HepG2 (cell line): ENCODE data around the gene EEF1E1. TPM values are rescaled to one million over a fixed set of nuclear protein-coding genes. Genes with fewer than 3 reads are reported as not detected.
A peak's percentile ranks its signal among the peaks of the same experiment; 100 is the strongest.

Experiments used
- NR2F2 ChIP-seq: IDR thresholded peaks from 2 replicates; pipeline ENCODE4 v1.6.1; 2012; ENCODE audit warnings: low read depth, inconsistent platforms, borderline replicate concordance
- NR3C1 ChIP-seq: sonication (generic); formaldehyde crosslinking; IDR thresholded peaks from 2 replicates; pipeline ENCODE4 v1.4.0; 2020; ENCODE audit warnings: missing genetic modification reagents
- RAD51 ChIP-seq: fragments of 450-650 bp; IDR thresholded peaks from 2 replicates; pipeline ENCODE4 v1.6.1; 2016; ENCODE audit warnings: borderline replicate concordance
- TEAD2 ChIP-seq: sonication (generic); formaldehyde crosslinking; IDR thresholded peaks from 2 replicates; pipeline ENCODE4 v1.9.0; 2021; ENCODE audit warnings: missing genetic modification reagents
- XBP1 ChIP-seq: sonication (generic); formaldehyde crosslinking; IDR thresholded peaks from 2 replicates; pipeline ENCODE4 v1.5.0; 2020; ENCODE audit warnings: missing genetic modification reagents
- XRCC5 ChIP-seq: fragments of 200-400 bp; formaldehyde crosslinking; optimal IDR thresholded peaks from 2 replicates; pipeline ENCODE3; 2017; ENCODE audit warnings: mild to moderate bottlenecking, low read length
- ZBTB8A ChIP-seq: sonication (generic); formaldehyde crosslinking; IDR thresholded peaks from 2 replicates; pipeline ENCODE4 v1.4.0; 2020; ENCODE audit warnings: mild to moderate bottlenecking, low read depth, missing genetic modification reagents, borderline replicate concordance
- ZFP41 ChIP-seq: sonication (generic); formaldehyde crosslinking; IDR thresholded peaks from 2 replicates; pipeline ENCODE4 v1.4.0; 2020; ENCODE audit warnings: mild to moderate bottlenecking, missing genetic modification reagents, borderline replicate concordance
- ZFYVE20 ChIP-seq: sonication (generic); formaldehyde crosslinking; IDR thresholded peaks from 2 replicates; pipeline ENCODE4 v1.8.0; 2023; ENCODE audit warnings: low read depth, mild to moderate bottlenecking, moderate library complexity, missing genetic modification reagents, borderline replicate concordance
- ZNF251 ChIP-seq: sonication (generic); formaldehyde crosslinking; IDR thresholded peaks from 2 replicates; pipeline ENCODE4 v1.9.0; 2021; ENCODE audit warnings: mild to moderate bottlenecking, missing genetic modification reagents
- ZNF670 ChIP-seq: sonication (generic); formaldehyde crosslinking; IDR thresholded peaks from 2 replicates; pipeline ENCODE4 v1.8.0; 2022; ENCODE audit warnings: mild to moderate bottlenecking, missing genetic modification reagents, borderline replicate concordance
- polyA plus RNA-seq, 8 experiments: library from polyadenylated mRNA; depleted of rRNA in 3 of 8; stranded (reverse) in 7 of 8; unstranded in 1 of 8; fragments of >200 nt; fragmentation: Illumina TruSeq in 4 of 8; extraction: Trizol in 4 of 8; gene quantifications; 2 replicates each; pipeline versions ENCODE4 v1.2.1 to v1.2.3, GENCODE V29; 2011 to 2016; ENCODE audit warnings: low read depth in 4 of 8, missing spikeins in 1 of 8, mixed read lengths in 1 of 8; ENCODE audit not compliant: insufficient read depth in 1 of 8
- total RNA-seq, 5 experiments: library from RNA; depleted of rRNA; stranded (reverse); fragments of >200 nt; fragmentation: Illumina TruSeq; extraction: Trizol; gene quantifications; 2 replicates each; pipeline ENCODE4 v1.2.3, GENCODE V29; 2016; ENCODE audit warnings: low read depth in 1 of 5
- TF ChIP-seq, protein P1 (sequence below): sonication (generic); formaldehyde crosslinking; IDR thresholded peaks from 2 replicates; pipeline ENCODE4 v1.9.0; 2022; ENCODE audit warnings: missing genetic modification reagents, mild to moderate bottlenecking, borderline replicate concordance
- TF ChIP-seq, protein P2 (sequence below): IDR thresholded peaks from 2 replicates; pipeline ENCODE4 v1.4.0; 2020; ENCODE audit warnings: mild to moderate bottlenecking, missing genetic modification reagents
- TF ChIP-seq, protein P3 (sequence below): sonication (generic); IDR thresholded peaks from 2 replicates; pipeline ENCODE4 v1.6.1; 2016; ENCODE audit warnings: low read depth, borderline replicate concordance
- TF ChIP-seq, protein P4 (sequence below), 2 experiments: fragments of 450-650 bp in 1 of 2; sonication (generic) in 1 of 2; formaldehyde crosslinking; IDR thresholded peaks; 2 replicates each; pipeline versions ENCODE4 v1.5.0 to v1.8.0; 2020 to 2022; ENCODE audit warnings: mild to moderate bottlenecking in 1 of 2, missing genetic modification reagents in 1 of 2
- TF ChIP-seq, protein P5 (sequence below): sonication (generic); formaldehyde crosslinking; conservative IDR thresholded peaks from 2 replicates; pipeline ENCODE4 v1.4.0; 2020; ENCODE audit warnings: missing genetic modification reagents

EEF1E1 gene
- total and polyA plus RNA-seq, 2 of the 13 experiments (the other 11 are each of a cell fraction or from before 2014, with no cell fraction given) = 128 to 188 TPM

DNA sequence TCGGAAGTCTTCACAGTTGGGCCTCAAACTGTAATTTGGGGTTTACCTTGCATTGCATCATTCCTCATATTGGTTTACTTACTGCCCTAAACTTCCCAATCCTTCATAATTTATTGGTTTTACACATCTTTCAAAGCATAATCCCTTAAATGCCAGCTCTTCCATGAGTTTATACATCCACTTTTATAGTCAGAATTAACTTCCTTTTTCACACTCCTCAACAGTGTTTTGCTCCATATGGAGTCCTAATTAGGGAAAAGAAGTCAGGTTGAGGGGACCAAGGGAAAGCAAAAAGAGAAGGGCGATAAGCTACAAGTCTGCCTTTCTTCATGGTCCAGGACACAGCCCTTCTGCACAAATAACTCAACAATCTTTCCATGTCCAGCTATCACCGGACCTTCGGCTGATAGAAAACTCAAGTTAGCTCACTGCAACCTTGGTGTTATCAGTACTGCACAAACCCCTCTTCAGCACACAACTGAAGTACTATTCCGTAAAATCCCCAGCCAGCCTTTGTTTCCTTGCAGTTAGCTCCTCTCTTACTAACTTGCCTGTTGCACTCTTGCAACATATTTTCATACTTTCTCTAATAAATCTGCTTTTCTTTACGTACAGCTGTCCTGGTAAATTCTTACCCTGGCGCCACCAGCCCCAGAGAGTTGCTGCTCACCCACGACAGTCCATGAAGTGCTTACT lies 2.0 kb downstream of the EEF1E1 start (continued):
- TF ChIP-seq, protein P1, sequence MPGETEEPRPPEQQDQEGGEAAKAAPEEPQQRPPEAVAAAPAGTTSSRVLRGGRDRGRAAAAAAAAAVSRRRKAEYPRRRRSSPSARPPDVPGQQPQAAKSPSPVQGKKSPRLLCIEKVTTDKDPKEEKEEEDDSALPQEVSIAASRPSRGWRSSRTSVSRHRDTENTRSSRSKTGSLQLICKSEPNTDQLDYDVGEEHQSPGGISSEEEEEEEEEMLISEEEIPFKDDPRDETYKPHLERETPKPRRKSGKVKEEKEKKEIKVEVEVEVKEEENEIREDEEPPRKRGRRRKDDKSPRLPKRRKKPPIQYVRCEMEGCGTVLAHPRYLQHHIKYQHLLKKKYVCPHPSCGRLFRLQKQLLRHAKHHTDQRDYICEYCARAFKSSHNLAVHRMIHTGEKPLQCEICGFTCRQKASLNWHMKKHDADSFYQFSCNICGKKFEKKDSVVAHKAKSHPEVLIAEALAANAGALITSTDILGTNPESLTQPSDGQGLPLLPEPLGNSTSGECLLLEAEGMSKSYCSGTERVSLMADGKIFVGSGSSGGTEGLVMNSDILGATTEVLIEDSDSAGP = no peak
- TF ChIP-seq ZNF251 (CRISPR knock-in tag) (no peak), ZNF670 (no peak), TEAD2 (no peak), RAD51 (no peak), ZFP41 (no peak), ZBTB8A (0 out of 2 replicates have a peak, but pooled peaks have one; percentile 36), NR3C1 (no peak), XRCC5 (no peak), ZFYVE20 (no peak), XBP1 (CRISPR knock-in tag) (no peak), NR2F2 (no peak)
- TF ChIP-seq, protein P2, sequence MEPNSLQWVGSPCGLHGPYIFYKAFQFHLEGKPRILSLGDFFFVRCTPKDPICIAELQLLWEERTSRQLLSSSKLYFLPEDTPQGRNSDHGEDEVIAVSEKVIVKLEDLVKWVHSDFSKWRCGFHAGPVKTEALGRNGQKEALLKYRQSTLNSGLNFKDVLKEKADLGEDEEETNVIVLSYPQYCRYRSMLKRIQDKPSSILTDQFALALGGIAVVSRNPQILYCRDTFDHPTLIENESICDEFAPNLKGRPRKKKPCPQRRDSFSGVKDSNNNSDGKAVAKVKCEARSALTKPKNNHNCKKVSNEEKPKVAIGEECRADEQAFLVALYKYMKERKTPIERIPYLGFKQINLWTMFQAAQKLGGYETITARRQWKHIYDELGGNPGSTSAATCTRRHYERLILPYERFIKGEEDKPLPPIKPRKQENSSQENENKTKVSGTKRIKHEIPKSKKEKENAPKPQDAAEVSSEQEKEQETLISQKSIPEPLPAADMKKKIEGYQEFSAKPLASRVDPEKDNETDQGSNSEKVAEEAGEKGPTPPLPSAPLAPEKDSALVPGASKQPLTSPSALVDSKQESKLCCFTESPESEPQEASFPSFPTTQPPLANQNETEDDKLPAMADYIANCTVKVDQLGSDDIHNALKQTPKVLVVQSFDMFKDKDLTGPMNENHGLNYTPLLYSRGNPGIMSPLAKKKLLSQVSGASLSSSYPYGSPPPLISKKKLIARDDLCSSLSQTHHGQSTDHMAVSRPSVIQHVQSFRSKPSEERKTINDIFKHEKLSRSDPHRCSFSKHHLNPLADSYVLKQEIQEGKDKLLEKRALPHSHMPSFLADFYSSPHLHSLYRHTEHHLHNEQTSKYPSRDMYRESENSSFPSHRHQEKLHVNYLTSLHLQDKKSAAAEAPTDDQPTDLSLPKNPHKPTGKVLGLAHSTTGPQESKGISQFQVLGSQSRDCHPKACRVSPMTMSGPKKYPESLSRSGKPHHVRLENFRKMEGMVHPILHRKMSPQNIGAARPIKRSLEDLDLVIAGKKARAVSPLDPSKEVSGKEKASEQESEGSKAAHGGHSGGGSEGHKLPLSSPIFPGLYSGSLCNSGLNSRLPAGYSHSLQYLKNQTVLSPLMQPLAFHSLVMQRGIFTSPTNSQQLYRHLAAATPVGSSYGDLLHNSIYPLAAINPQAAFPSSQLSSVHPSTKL (CRISPR knock-in tag) = no peak
- TF ChIP-seq, protein P3, sequence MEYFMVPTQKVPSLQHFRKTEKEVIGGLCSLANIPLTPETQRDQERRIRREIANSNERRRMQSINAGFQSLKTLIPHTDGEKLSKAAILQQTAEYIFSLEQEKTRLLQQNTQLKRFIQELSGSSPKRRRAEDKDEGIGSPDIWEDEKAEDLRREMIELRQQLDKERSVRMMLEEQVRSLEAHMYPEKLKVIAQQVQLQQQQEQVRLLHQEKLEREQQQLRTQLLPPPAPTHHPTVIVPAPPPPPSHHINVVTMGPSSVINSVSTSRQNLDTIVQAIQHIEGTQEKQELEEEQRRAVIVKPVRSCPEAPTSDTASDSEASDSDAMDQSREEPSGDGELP = no peak
- TF ChIP-seq, protein P4, sequence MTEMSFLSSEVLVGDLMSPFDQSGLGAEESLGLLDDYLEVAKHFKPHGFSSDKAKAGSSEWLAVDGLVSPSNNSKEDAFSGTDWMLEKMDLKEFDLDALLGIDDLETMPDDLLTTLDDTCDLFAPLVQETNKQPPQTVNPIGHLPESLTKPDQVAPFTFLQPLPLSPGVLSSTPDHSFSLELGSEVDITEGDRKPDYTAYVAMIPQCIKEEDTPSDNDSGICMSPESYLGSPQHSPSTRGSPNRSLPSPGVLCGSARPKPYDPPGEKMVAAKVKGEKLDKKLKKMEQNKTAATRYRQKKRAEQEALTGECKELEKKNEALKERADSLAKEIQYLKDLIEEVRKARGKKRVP (CRISPR knock-in tag; IDR thresholded peaks at IDR 0.05) = peak in 1 of 2 experiments; percentile 77; a peak in 2 of 4 replicates
- TF ChIP-seq, protein P5, sequence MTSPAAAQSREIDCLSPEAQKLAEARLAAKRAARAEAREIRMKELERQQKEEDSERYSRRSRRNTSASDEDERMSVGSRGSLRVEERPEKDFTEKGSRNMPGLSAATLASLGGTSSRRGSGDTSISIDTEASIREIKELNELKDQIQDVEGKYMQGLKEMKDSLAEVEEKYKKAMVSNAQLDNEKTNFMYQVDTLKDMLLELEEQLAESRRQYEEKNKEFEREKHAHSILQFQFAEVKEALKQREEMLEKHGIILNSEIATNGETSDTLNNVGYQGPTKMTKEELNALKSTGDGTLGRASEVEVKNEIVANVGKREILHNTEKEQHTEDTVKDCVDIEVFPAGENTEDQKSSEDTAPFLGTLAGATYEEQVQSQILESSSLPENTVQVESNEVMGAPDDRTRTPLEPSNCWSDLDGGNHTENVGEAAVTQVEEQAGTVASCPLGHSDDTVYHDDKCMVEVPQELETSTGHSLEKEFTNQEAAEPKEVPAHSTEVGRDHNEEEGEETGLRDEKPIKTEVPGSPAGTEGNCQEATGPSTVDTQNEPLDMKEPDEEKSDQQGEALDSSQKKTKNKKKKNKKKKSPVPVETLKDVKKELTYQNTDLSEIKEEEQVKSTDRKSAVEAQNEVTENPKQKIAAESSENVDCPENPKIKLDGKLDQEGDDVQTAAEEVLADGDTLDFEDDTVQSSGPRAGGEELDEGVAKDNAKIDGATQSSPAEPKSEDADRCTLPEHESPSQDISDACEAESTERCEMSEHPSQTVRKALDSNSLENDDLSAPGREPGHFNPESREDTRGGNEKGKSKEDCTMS (CRISPR knock-in tag) = no peak
